H1 (cell line): Measurements from ENCODE around the gene DGKA. TPM values are rescaled to one million over a fixed set of nuclear protein-coding genes. Genes with fewer than 3 reads are reported as not detected.
A peak's percentile ranks its signal among the peaks of the same experiment; 100 is the strongest.

ENCODE experiments used
- CTCF ChIA-PET: fragments of 300-600 bp; sonication (Branson Sonifier 250); formaldehyde crosslinking; loops from one replicate; lab custom pipeline; 2021; ENCODE audit not compliant: partially characterized antibody; lab: Charles Lee
- POLR2A ChIA-PET: fragments of 300-600 bp; sonication (Branson Sonifier 250); formaldehyde crosslinking; loops from one replicate; lab custom pipeline; 2021; ENCODE audit warnings: inconsistent platforms; ENCODE audit not compliant: partially characterized antibody; lab: Charles Lee
- DNase-seq, 2 experiments: peaks; one replicate each; pipeline versions ENCODE4 v3.0.0 to v3.0.0-alpha.2; 2010 to 2022; ENCODE audit warnings: low spot score in 2 of 2, low read depth in 1 of 2, mixed read lengths in 1 of 2
- FAIRE-seq: peaks from 2 replicates; lab custom pipeline; 2011; peaks lifted over from hg19 to GRCh38; lab: Jason Lieb, UNC
- H2AFZ ChIP-seq: 2 replicates; pipeline ENCODE4 v1.8.1; 2012; ENCODE audit warnings: low read length, inconsistent platforms
- H2AK5ac ChIP-seq: 2 replicates; pipeline ENCODE4 v1.6.1; 2013; ENCODE audit warnings: low read depth, low read length
- H2BK120ac ChIP-seq: replicated peaks from 2 replicates; pipeline ENCODE3; 2013; ENCODE audit warnings: low read depth, low read length, inconsistent platforms
- H2BK12ac ChIP-seq: 2 replicates; pipeline ENCODE4 v1.6.1; 2013; ENCODE audit warnings: low read depth, low read length
- H2BK15ac ChIP-seq: 2 replicates; pipeline ENCODE4 v1.6.1; 2013; ENCODE audit warnings: low read length
- H2BK20ac ChIP-seq: 2 replicates; pipeline ENCODE4 v1.6.1; 2013; ENCODE audit warnings: low read length
- H2BK5ac ChIP-seq: 2 replicates; pipeline ENCODE4 v1.6.1; 2013; ENCODE audit warnings: low read depth, low read length
- H3K14ac ChIP-seq: 2 replicates; pipeline ENCODE4 v1.6.1; 2013; ENCODE audit warnings: inconsistent platforms; ENCODE audit not compliant: insufficient read length
- H3K18ac ChIP-seq: 2 replicates; pipeline ENCODE4 v1.6.1; 2013; ENCODE audit warnings: low read length; ENCODE audit errors: extremely low read depth
- H3K23ac ChIP-seq: 2 replicates; pipeline ENCODE4 v1.6.1; 2013; ENCODE audit warnings: inconsistent platforms; ENCODE audit not compliant: insufficient read length
- H3K23me2 ChIP-seq: 2 replicates; pipeline ENCODE4 v1.6.1; 2013; ENCODE audit warnings: low read depth, low read length
- H3K27ac ChIP-seq: 2 replicates; pipeline ENCODE4 v1.6.1; 2011; ENCODE audit warnings: low read depth, low read length, inconsistent platforms
- H3K27me3 ChIP-seq, 4 experiments: replicated peaks in 1 of 4; 1 replicate in 1 of 4; 2 replicates in 3 of 4; pipeline versions ENCODE4 v1.6.1 to v1.8.1; 2011 to 2013; ENCODE audit warnings: low read length in 3 of 4, mild to moderate bottlenecking in 3 of 4, inconsistent platforms in 2 of 4, mixed read lengths in 2 of 4, moderate library complexity in 1 of 4; ENCODE audit not compliant: control insufficient read depth in 3 of 4, insufficient read depth in 3 of 4; ENCODE audit errors: extremely low read depth in 1 of 4
- H3K36me3 ChIP-seq, 4 experiments: 2 replicates each; pipeline versions ENCODE4 v1.6.1 to v1.8.1; 2011 to 2013; ENCODE audit warnings: mild to moderate bottlenecking in 4 of 4, low read length in 3 of 4, moderate library complexity in 2 of 4, control low read depth in 1 of 4, inconsistent platforms in 1 of 4; ENCODE audit not compliant: insufficient read depth in 4 of 4, control insufficient read depth in 2 of 4
- H3K4ac ChIP-seq: replicated peaks from 2 replicates; pipeline ENCODE3; 2013; ENCODE audit warnings: low read length, low read depth, mixed read lengths, inconsistent platforms; ENCODE audit not compliant: insufficient read length
- H3K4me1 ChIP-seq, 4 experiments: replicated peaks in 1 of 4; 1 replicate in 1 of 4; 2 replicates in 3 of 4; pipeline versions ENCODE4 v1.6.1 to v1.8.1; 2011 to 2013; ENCODE audit warnings: low read length in 3 of 4, inconsistent platforms in 2 of 4, mixed read lengths in 1 of 4; ENCODE audit not compliant: insufficient read depth in 4 of 4, control insufficient read depth in 3 of 4
- H3K4me2 ChIP-seq, 2 experiments: 2 replicates each; pipeline versions ENCODE4 v1.6.1 to v1.8.1; 2011 to 2013; ENCODE audit warnings: low read depth in 2 of 2, low read length in 2 of 2, control low read depth in 1 of 2, inconsistent platforms in 1 of 2, mild to moderate bottlenecking in 1 of 2; ENCODE audit not compliant: insufficient read depth in 1 of 2
- H3K4me3 ChIP-seq, 4 experiments: fragments of 200-600, 300-600 bp in 1 of 4; sonication (generic), shearing (Covaris generic), sonication (Bioruptor Twin) in 1 of 4; 2 replicates each; pipeline versions ENCODE4 v1.5.1 to v1.8.1; 2011 to 2016; ENCODE audit warnings: low read length in 4 of 4, low read depth in 3 of 4, control low read depth in 2 of 4, inconsistent platforms in 2 of 4, mild to moderate bottlenecking in 2 of 4, mixed read lengths in 1 of 4, moderate library complexity in 1 of 4; ENCODE audit not compliant: insufficient read depth in 2 of 4; ENCODE audit errors: extremely low read depth in 1 of 4
- H3K56ac ChIP-seq: replicated peaks from 2 replicates; pipeline ENCODE3; 2013; ENCODE audit warnings: low read depth, mild to moderate bottlenecking, mixed read lengths, low read length, inconsistent platforms; ENCODE audit not compliant: insufficient read length
- H3K79me1 ChIP-seq: 2 replicates; pipeline ENCODE4 v1.6.1; 2013; ENCODE audit warnings: low read depth, low read length, control low read depth
- H3K79me2 ChIP-seq, 2 experiments: 2 replicates each; pipeline versions ENCODE4 v1.6.1 to v1.8.1; 2012 to 2013; ENCODE audit warnings: low read length in 2 of 2, mild to moderate bottlenecking in 2 of 2, inconsistent platforms in 1 of 2; ENCODE audit not compliant: insufficient read depth in 2 of 2, control insufficient read depth in 1 of 2
- H3K9ac ChIP-seq, 4 experiments: replicated peaks in 1 of 4; 1 replicate in 1 of 4; 2 replicates in 3 of 4; pipeline versions ENCODE4 v1.6.1 to v1.8.1; 2011 to 2013; ENCODE audit warnings: low read depth in 3 of 4, low read length in 3 of 4, control low read depth in 2 of 4, mild to moderate bottlenecking in 2 of 4, moderate library complexity in 2 of 4, inconsistent platforms in 1 of 4; ENCODE audit errors: extremely low read depth in 1 of 4
- H3K9me3 ChIP-seq, 2 experiments: 2 replicates each; pipeline versions ENCODE4 v1.6.1 to v1.8.1; 2012 to 2013; ENCODE audit warnings: mild to moderate bottlenecking in 2 of 2, moderate library complexity in 2 of 2, control low read depth in 1 of 2, inconsistent platforms in 1 of 2, low read depth in 1 of 2, low read length in 1 of 2, mixed read lengths in 1 of 2; ENCODE audit not compliant: insufficient read depth in 2 of 2
- H4K20me1 ChIP-seq, 2 experiments: replicated peaks in 1 of 2; 2 replicates each; pipeline versions ENCODE3 to v1.8.1; 2011 to 2013; ENCODE audit warnings: inconsistent platforms in 2 of 2, low read length in 2 of 2, mild to moderate bottlenecking in 1 of 2; ENCODE audit not compliant: insufficient read depth in 2 of 2, control insufficient read depth in 1 of 2
- H4K5ac ChIP-seq: 2 replicates; pipeline ENCODE4 v1.6.1; 2013; ENCODE audit warnings: low read length, low read depth, mixed read lengths, inconsistent platforms; ENCODE audit not compliant: insufficient read length
- H4K8ac ChIP-seq: 2 replicates; pipeline ENCODE4 v1.8.0; 2013; ENCODE audit warnings: mild to moderate bottlenecking, moderate library complexity, low read length, inconsistent platforms; ENCODE audit not compliant: insufficient read depth; ENCODE audit errors: extremely low read depth
- H4K91ac ChIP-seq: replicated peaks from 2 replicates; pipeline ENCODE3; 2013; ENCODE audit warnings: low read length, mixed read lengths, inconsistent platforms; ENCODE audit not compliant: insufficient read length
- CEBPB ChIP-seq: IDR thresholded peaks from 2 replicates; pipeline ENCODE4 v1.6.1; 2012; ENCODE audit warnings: low read depth, low read length
- TAF7 ChIP-seq: optimal IDR thresholded peaks from 2 replicates; pipeline ENCODE3; 2011; ENCODE audit warnings: low read depth, mild to moderate bottlenecking, inconsistent platforms, low read length, moderate library complexity, borderline replicate concordance
- WGBS, 2 experiments: shearing (Covaris generic) in 1 of 2; methylation state at CpG; one replicate each; pipeline versions ENCODE4 v1.1.6 to v1.1.7; 2013 to 2015; ENCODE audit warnings: low lambda C conversion rate in 2 of 2, mixed read lengths in 2 of 2, inconsistent platforms in 1 of 2, low coverage in 1 of 2, missing lambda C conversion rate in 1 of 2; ENCODE audit not compliant: insufficient replicate concordance in 2 of 2, insufficient coverage in 1 of 2, insufficient read length in 1 of 2; ENCODE audit errors: extremely low coverage in 1 of 2, missing lambda C conversion rate in 1 of 2; 5-methylcytosine and 5-hydroxymethylcytosine counted together
- polyA plus RNA-seq, 7 experiments: library from polyadenylated mRNA; depleted of rRNA in 3 of 7; stranded (reverse) in 5 of 7; unstranded in 2 of 7; fragments of >200 nt in 5 of 7; fragments of 200-250 nt in 2 of 7; gene quantifications; 1 replicate in 5 of 7; 2 replicates in 1 of 7; 4 replicates in 1 of 7; pipeline versions ENCODE4 v1.2.1 to v1.2.3, GENCODE V29; 2011 to 2013; ENCODE audit warnings: missing spikeins in 2 of 7, mixed read lengths in 2 of 7
- total RNA-seq: library from RNA; stranded (reverse); fragmentation: NEBNext Ultra II Directional; extraction: Animal tissue kit (Norgen Biotek cat#: 25700); gene quantifications from 2 replicates; pipeline ENCODE4 v1.2.1, GENCODE V29; 2021

Gene DGKA
- total and polyA plus RNA-seq, 2 of the 8 experiments (the other 6 are each of a cell fraction or from before 2014, with no cell fraction given): 15.9 to 18.0 TPM

DNA sequence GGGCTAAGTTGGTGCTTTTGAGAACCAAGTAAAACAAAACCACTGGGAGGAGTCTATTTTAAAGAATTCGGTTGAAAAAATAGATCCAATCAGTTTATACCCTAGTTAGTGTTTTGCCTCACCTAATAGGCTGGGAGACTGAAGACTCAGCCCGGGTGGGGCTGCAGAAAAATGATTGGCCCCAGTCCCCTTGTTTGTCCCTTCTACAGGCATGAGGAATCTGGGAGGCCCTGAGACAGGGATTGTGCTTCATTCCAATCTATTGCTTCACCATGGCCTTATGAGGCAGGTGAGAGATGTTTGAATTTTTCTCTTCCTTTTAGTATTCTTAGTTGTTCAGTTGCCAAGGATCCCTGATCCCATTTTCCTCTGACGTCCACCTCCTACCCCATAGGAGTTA lies 41.1 kb downstream of the DGKA start:
- no peak overlapping the region for H3K14ac ChIP-seq
- H3K9ac ChIP-seq: no peak overlapping the region
- FAIRE-seq (no peak), DNase-seq (no peak)
- H2AFZ ChIP-seq: no peak overlapping the region
- H3K23ac ChIP-seq: no peak overlapping the region
- no peaks in the 10 kb centered on the region for H3K27me3 ChIP-seq
- no peak overlapping the region for H2BK12ac ChIP-seq
- H2BK15ac ChIP-seq: no peak overlapping the region
- peaks cover 2% of the 10 kb centered on the region; the same call in 1 of the 2 replicates for H3K79me1 ChIP-seq
- H3K4me2 ChIP-seq: no peak overlapping the region; a peak in 1 of 4 replicates
- H3K18ac ChIP-seq: no peak overlapping the region
- H3K27ac ChIP-seq: no peak overlapping the region
- H3K79me2 ChIP-seq: peaks cover 3 to 36% of the 10 kb centered on the region in 2 experiments; a peak in 3 of 4 replicates
- peaks cover 2 to 29% (median 14%) of the 10 kb centered on the region in 4 experiments; a peak in 5 of 8 replicates for H3K36me3 ChIP-seq
- H3K23me2 ChIP-seq: peaks cover 9% of the 10 kb centered on the region
- H3K4ac ChIP-seq: no peak overlapping the region
- no peak overlapping the region for H2BK5ac ChIP-seq
- H3K56ac ChIP-seq: no peak overlapping the region
- no peak overlapping the region for H2AK5ac ChIP-seq
- peaks cover 0 to 7% (median 1%) of the 10 kb centered on the region in 4 experiments; a peak in 4 of 7 replicates for H3K4me1 ChIP-seq
- ChIA-PET POLR2A (no interaction called here), CTCF (no interaction called here)
- H4K5ac ChIP-seq: no peak overlapping the region
- WGBS, 2 experiments: 87% methylated on average over 3 of the region's 3 CpGs; no CpG with 5 or more reads in 1 of the 2 experiments
- H4K20me1 ChIP-seq: peaks cover 0 to 2% of the 10 kb centered on the region in 2 experiments
- no peak overlapping the region for H4K8ac ChIP-seq
- H3K4me3 ChIP-seq: no peak overlapping the region
- H3K9me3 ChIP-seq: no peaks in the 10 kb centered on the region
- no peak overlapping the region for H2BK120ac ChIP-seq
- H2BK20ac ChIP-seq: no peak overlapping the region
- H4K91ac ChIP-seq: no peak overlapping the region
- TF ChIP-seq TAF7 (no peak), CEBPB (peak; percentile 55; the same call in 1 of the 2 replicates)
- TF ChIP-seq, all 59 proteins: peak for 1
